ENCODE results near the gene PCDH17. TPM values are rescaled to one million over a fixed set of nuclear protein-coding genes. Genes with fewer than 3 reads are reported as not detected.

Gene PCDH17
- total RNA-seq (2013), result 0.04 TPM
- not detected for polyA plus RNA-seq
- 0.32 TPM in 1 of 2 replicates, not detected in the other for polyA minus RNA-seq
- 0 to 4.7 (median 0.18) reads per million in 11 experiments for total RNA-seq

- Histone ChIP-seq H3K9me3 (replicated peaks in 1 of 2; ENCODE audit: control insufficient read depth in 1 of 2, insufficient read depth in 1 of 2, low read length in 2 of 2) (peaks cover 16 to 53% of the 10 kb centered on the region in 2 donors), H3K4me3 (replicated peaks in 1 of 3; ENCODE audit: low read depth in 2 of 3, low read length in 3 of 3) (peak within 1 kb of the TSS in 2 of 3 experiments; percentile 14 to 64), H4K20me1 (ENCODE audit: insufficient read depth, low read length) (no peaks in the 10 kb centered on the region), H3K79me2 (ENCODE audit: insufficient read depth, low read length) (no peaks in the 10 kb centered on the region), H3K4me2 (replicated peaks; ENCODE audit: extremely low read depth, low read length, poor library complexity, severe bottlenecking) (peak within 1 kb of the TSS; percentile 65), H2AFZ (ENCODE audit: insufficient read depth, low read depth, low read length, poor library complexity, severe bottlenecking) (peak within 1 kb of the TSS; percentile 24), H3K27ac (ENCODE audit: low read depth in 1 of 2, low read length in 2 of 2) (no peak within 1 kb of the TSS), H3K4me1 (ENCODE audit: control insufficient read depth in 1 of 2, insufficient read depth in 2 of 2, low read length in 2 of 2) (peaks cover 9 to 21% of the 10 kb centered on the region in 2 donors), H3K9ac (ENCODE audit: insufficient read depth, low read length, poor library complexity, severe bottlenecking) (no peak within 1 kb of the TSS), H3K27me3 (ENCODE audit: control insufficient read depth in 2 of 2, insufficient read depth in 2 of 2, low read length in 2 of 2) (peaks cover 81 to 87% of the 10 kb centered on the region in 2 donors), H3K36me3 (replicated peaks in 1 of 2; ENCODE audit: control insufficient read depth in 1 of 2, insufficient read depth in 2 of 2, low read length in 2 of 2) (no peaks in the 10 kb centered on the region)
- Mint-ChIP-seq H3K4me1 (peaks cover 30% of the 10 kb centered on the region), H3K36me3 (peaks cover 10 to 17% of the 10 kb centered on the region in 2 donors), H3K27ac (no peak within 1 kb of the TSS), H3K27me3 (ENCODE audit: low read depth in 3 of 3) (peaks cover 72 to 77% (median 76%) of the 10 kb centered on the region in 3 donors), H3K9me3 (peaks cover 8 to 50% (median 36%) of the 10 kb centered on the region in 7 donors), H3K4me3 (peak within 1 kb of the TSS; percentile 68 to 91)
- no peak for DNase-seq
- no peak for TF ChIP-seq CTCF (IDR thresholded peaks at IDR 0.05)
- intact Hi-C loops (cut with micrococcal nuclease), result no loop called here
- WGBS (ENCODE audit: insufficient coverage), result 0% methylated on average over 25 of the region's 33 CpGs
Observed at GRCh38 chr13:57631596-57632275, at the start of gene PCDH17. Gene PCDH17, plus strand, starts transcription at chr13:57631744. Its CDS starts 803 bp downstream, at chr13:57632547.

GRCh38 chr13:57582032-57582431, 49.5 kb upstream of the PCDH17 start:
- peaks cover 0 to 7% (median 3%) of the 10 kb centered on the region in 7 donors for H3K9me3 Mint-ChIP-seq
- no peak for DNase-seq
- H3K79me2 ChIP-seq (ENCODE audit: insufficient read depth, low read length), result no peaks in the 10 kb centered on the region
- no peaks in the 10 kb centered on the region for H3K4me1 Mint-ChIP-seq
- no peak overlapping the region for H3K9ac ChIP-seq (ENCODE audit: insufficient read depth, low read length, poor library complexity, severe bottlenecking)
- H3K4me2 ChIP-seq (replicated peaks; ENCODE audit: extremely low read depth, low read length, poor library complexity, severe bottlenecking), result no peak overlapping the region
- H3K9me3 ChIP-seq (replicated peaks in 1 of 2; ENCODE audit: control insufficient read depth in 1 of 2, insufficient read depth in 1 of 2, low read length in 2 of 2), result peaks cover 3 to 15% of the 10 kb centered on the region in 2 donors
- H3K36me3 Mint-ChIP-seq, result no peaks in the 10 kb centered on the region
- H2AFZ ChIP-seq (ENCODE audit: insufficient read depth, low read depth, low read length, poor library complexity, severe bottlenecking), result no peak overlapping the region
- no peak overlapping the region for H3K27ac Mint-ChIP-seq
- intact Hi-C loops (cut with micrococcal nuclease), result no loop called here
- WGBS (ENCODE audit: insufficient coverage), result 88% methylated on average over 5 of the region's 6 CpGs
- no peaks in the 10 kb centered on the region for H3K27me3 Mint-ChIP-seq (ENCODE audit: low read depth in 3 of 3)
- H3K36me3 ChIP-seq (replicated peaks in 1 of 2; ENCODE audit: control insufficient read depth in 1 of 2, insufficient read depth in 2 of 2, low read length in 2 of 2), result no peaks in the 10 kb centered on the region
- H4K20me1 ChIP-seq (ENCODE audit: insufficient read depth, low read length), result no peaks in the 10 kb centered on the region
- no peak overlapping the region for H3K4me3 Mint-ChIP-seq
- H3K27me3 ChIP-seq (ENCODE audit: control insufficient read depth in 2 of 2, insufficient read depth in 2 of 2, low read length in 2 of 2), result no peaks in the 10 kb centered on the region
- TF ChIP-seq CTCF (IDR thresholded peaks at IDR 0.05), result no peak
- no peak overlapping the region for H3K27ac ChIP-seq (ENCODE audit: low read depth in 1 of 2, low read length in 2 of 2)
- no peaks in the 10 kb centered on the region for H3K4me1 ChIP-seq (ENCODE audit: control insufficient read depth in 1 of 2, insufficient read depth in 2 of 2, low read length in 2 of 2)
- no peak overlapping the region for H3K4me3 ChIP-seq (replicated peaks in 1 of 3; ENCODE audit: low read depth in 2 of 3, low read length in 3 of 3)
